GM18517 (cell line): ENCODE results near the gene KCNA2.

Experiments
- ATAC-seq: cut with Tn5 transposase; IDR thresholded peaks from one replicate; pipeline ENCODE4 v1.9.1; 2021; ENCODE audit warnings: mild to moderate bottlenecking, moderate library complexity; ENCODE audit not compliant: unreplicated experiment

Gene KCNA2

DNA sequence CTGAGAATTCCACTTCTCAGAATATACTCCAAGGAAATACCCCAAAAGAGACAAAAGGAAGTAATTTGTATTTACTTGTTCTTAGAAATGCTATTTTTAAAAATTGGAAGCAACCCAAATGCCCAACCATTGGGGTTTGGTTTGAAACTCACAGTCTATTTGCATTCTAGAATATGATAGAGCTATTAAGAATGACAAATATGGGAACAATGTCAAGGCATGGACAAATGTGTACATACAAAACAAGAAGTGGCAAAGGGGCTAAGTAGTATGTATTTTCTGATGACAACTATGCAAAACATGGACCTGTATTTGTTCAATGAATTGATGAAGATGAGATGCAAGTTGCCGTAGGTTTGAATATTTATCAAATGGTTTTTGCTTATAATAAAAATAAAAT lies 32.8 kb downstream of the KCNA2 start:
- ATAC-seq: no peak

GRCh38 chr1:110572751-110573150 lies 33.4 kb downstream of the KCNA2 start:
- ATAC-seq: no peak

DNA sequence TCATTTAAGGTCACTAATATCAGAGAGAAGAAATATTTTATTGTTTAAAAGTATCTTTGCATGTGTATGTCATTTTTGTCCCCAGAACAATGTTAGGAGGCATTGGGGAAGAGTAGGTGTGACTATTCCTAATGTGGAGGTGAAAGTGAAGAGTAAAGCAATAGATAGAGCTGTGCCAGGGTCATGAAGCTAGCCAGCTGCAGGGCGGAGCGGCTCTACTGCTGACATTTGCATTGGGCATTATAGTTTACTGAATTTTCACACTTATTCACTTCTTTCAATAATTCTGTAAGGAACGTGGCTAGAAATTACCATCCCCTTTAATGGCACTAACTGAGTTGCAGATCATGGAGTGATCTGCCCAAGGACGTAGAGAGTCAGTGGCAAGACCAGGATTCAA lies 35.3 kb downstream of the KCNA2 start:
- ATAC-seq: no peak

DNA sequence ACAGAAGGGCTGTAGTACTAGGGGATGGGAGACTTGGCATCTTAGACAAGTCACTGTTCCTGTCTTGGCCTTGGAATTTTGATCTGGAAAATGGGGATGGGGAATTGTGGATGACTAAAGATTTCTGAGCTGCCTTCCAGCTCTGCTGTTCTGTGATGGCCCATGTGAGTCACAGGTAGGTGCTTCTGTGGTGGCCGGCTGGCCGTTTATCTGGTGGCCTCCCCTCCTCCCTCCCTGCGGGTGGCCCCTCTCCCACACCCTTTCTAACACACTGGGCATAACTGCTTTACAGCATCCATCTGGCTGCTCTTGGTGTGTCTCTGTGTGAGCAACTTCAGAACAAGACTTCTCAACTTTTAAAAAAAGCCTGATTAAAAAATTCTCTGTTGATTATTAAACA lies 35.9 kb downstream of the KCNA2 start:
- no peak for ATAC-seq

GRCh38 chr1:110566836-110567235 lies 39.3 kb downstream of the KCNA2 start:
- ATAC-seq: no peak

GRCh38 chr1:110565565-110565964 lies 40.6 kb downstream of the KCNA2 start:
- no peak for ATAC-seq

GRCh38 chr1:110563089-110563488 lies 43.1 kb downstream of the KCNA2 start:
- no peak for ATAC-seq

GRCh38 chr1:110561596-110561995 lies 44.6 kb downstream of the KCNA2 start:
- ATAC-seq: no peak

DNA sequence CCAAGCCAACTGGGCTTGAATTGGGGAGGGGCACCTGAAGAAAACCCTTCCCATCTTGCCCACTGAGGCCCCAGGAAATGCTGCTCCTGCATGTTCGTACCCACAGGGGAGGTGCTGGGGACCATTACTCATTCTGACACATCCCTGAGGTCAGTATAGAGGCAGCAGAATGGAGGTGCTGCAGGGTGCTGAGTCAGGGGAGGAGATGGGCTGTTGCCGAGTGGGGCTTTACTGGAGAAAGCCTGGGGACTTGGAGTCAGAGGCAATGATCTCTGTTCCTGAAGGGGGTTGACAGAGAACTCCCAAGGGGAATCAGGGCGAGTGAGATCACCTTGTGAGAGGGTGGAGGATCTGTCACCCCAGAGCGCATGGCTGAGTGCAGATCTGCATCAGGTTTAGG lies 47.0 kb downstream of the KCNA2 start:
- ATAC-seq: no peak

- no peak for ATAC-seq
Measured at GRCh38 chr1:110557481-110557880, 48.7 kb downstream of the KCNA2 start.

DNA sequence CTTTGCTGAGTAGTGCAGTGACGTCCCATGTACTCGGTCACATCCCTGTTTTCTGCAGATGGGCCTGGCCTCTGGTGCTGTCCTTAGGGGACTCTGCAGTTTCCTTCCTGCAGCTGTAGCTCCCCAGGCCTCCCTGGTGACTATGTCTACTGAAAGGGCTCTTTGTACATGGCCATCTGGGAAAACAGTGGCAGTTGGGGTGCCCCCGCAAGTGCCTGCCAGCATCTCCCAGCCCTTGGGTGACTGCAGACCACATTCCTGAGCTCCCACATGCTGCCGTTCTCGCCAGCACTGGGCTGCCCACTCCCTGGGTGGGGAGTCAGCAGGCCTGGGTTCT lies 49.7 kb downstream of the KCNA2 start:
- no peak for ATAC-seq

DNA sequence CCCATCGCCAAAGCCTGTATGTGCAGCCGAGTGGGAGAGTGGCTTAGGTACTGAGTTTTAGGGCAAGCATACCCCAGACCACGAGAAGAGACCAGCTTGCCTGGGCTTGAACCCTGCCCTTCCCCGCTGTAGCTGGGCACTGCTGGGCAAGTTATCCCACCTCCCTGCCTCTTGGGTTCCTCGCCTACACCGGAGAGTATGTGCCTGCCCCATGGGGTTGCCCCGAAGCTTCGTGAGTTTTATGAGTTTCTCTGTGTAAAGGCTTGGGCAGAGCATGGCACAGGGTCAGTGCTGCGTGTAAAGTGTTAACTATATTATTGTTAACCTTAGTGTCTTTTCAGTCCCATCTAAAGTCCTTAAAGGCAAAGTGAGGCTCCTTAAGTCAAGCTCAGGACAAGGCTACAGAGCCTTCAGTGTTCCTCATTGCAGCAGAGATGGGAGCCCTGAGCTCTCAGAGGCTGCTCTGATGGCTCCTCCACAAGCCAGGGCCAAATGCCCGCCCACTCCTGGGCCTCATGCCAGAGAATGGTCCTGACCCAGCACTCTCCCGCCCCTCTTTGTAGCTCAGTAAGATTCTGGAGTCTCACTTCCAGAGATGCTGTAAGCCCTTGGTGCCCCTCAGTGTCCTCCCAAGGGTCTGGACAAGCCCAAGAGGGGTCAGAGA lies 50.2 kb downstream of the KCNA2 start:
- no peak for ATAC-seq

DNA sequence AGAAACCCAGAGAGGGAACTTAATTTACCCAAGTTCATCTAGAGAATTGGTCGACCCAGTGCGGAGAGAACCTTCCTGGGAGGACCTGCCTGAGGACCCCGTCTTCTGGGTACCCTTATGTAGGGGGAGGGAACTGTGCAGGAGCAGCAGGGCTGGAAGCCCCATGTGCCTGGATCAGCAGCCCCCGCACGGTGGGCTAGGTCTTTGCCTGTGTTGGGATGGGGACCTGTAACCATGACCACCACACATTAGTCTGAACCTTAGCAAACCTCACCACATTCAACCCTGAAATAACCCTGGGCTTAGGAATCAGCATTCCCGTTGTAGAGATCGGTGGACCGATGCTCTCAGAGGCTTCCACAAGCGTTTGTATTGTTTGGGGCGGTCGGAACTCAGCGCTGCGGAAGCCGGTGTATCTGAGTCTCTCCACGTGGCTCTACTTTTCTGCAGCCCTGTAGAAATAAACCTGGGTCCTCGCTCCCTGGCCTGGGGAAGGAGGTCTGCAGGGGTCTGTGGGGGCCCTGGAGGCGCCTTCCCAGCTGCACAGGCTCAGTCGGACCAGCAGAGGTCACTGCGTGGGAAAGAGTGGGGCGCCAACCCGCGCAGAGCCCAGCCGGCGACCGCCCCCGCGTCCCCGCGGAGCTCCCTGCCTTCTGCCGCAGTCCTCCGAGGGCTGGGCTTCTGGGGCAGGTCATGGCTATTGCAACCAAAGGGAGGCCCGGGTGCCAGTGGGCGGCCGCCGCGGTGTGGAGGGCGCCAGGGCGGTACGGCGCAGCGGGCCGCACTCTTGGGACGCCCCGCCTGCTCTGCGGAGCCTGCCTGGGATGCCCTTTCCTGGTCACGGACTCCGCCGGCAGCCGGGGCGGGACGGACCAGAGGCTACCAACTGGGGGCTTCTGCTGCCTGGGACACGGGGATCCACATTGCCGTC lies 51.0 kb downstream of the KCNA2 start:
- ATAC-seq: no peak

GRCh38 chr1:110551278-110551809 lies 54.8 kb downstream of the KCNA2 start:
- no peak for ATAC-seq

GRCh38 chr1:110549831-110550230 lies 56.3 kb downstream of the KCNA2 start:
- ATAC-seq: no peak

- no peak for ATAC-seq
Measured at GRCh38 chr1:110548381-110548780, 57.8 kb downstream of the KCNA2 start.

GRCh38 chr1:110547017-110547416 lies 59.1 kb downstream of the KCNA2 start:
- no peak for ATAC-seq

DNA sequence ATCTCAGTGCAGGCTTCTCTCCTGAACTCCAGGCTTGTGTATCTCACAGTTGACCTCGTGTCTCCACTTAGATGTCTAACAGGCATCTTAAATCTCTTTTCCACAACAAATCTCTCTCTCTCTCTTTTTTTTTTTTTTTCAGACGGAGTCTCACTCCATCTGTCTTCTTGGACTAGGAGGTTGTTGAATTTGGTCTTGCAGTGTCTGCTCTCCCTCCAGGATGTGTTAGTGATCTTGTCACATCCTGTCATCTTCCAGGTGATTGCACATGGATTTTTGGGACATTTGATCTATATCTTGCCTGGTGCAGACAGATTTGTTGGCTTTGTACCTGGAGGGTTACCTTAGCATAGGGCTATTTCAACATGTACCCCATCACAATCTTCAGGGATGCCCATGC lies 60.7 kb downstream of the KCNA2 start:
- ATAC-seq: no peak

DNA sequence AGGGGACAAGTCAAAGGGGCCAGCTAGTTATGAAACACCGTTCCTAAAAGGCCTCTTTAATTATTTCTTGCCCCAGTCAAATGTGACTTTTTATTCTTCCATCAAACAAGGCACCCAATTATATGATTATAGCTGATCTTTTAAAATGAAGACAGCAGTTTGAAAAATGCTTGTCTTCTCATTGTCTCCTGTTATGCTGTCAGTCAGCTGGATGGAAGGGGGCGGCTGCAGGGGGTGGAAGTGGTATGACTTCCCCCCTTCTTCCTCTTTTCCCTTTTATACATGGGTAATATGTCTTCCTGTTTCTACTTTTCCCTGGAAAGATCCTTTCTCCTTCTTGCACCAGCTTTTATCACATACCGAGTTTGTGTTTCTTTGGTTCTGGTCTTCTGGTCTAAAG lies 61.4 kb downstream of the KCNA2 start:
- ATAC-seq: no peak
